GM12892 (cell line): ENCODE measurements around the gene FRMPD4.
A peak's percentile ranks its signal among the peaks of the same experiment; 100 is the strongest.

Experiments
- DNase-seq: peaks from one replicate; pipeline ENCODE4 v3.0.0; 2011; ENCODE audit not compliant: insufficient read length
- FAIRE-seq: peaks from 2 replicates; lab custom pipeline; 2011; peaks lifted over from hg19 to GRCh38; lab: Jason Lieb, UNC
- POLR2A ChIP-seq: IDR thresholded peaks from 2 replicates; pipeline ENCODE4 v1.6.1; 2011; ENCODE audit warnings: low read depth, low read length, control low read depth
- POLR2AphosphoS5 ChIP-seq: IDR thresholded peaks from 2 replicates; pipeline ENCODE4 v1.6.1; 2011; ENCODE audit warnings: low read depth, low read length, control low read depth
- TAF1 ChIP-seq: IDR thresholded peaks from 2 replicates; pipeline ENCODE4 v1.6.1; 2011; ENCODE audit warnings: low read depth, mild to moderate bottlenecking, control low read depth, low read length, borderline replicate concordance

Gene FRMPD4

GRCh38 chrX:12245650-12246645, 107.7 kb downstream of the FRMPD4 start:
- DNase-seq = no peak
- no peak for FAIRE-seq
- TF ChIP-seq TAF1 (no peak), POLR2AphosphoS5 (no peak), POLR2A (no peak)

GRCh38 chrX:12249997-12250396, 111.7 kb downstream of the FRMPD4 start:
- no peak for TF ChIP-seq POLR2AphosphoS5
- no peak for TF ChIP-seq POLR2A
- no peak for TF ChIP-seq TAF1
- DNase-seq = no peak
- no peak for FAIRE-seq

GRCh38 chrX:12263211-12263610, 124.9 kb downstream of the FRMPD4 start:
- FAIRE-seq (no peak), DNase-seq (no peak)
- TF ChIP-seq TAF1 = no peak
- TF ChIP-seq POLR2A = no peak
- no peak for TF ChIP-seq POLR2AphosphoS5

GRCh38 chrX:12269484-12269883, 131.2 kb downstream of the FRMPD4 start:
- FAIRE-seq = no peak
- DNase-seq = no peak
- TF ChIP-seq POLR2AphosphoS5 = no peak
- TF ChIP-seq POLR2A = no peak
- TF ChIP-seq TAF1 = no peak

- DNase-seq (no peak), FAIRE-seq (no peak)
- TF ChIP-seq POLR2AphosphoS5 = no peak
- TF ChIP-seq TAF1 = no peak
- no peak for TF ChIP-seq POLR2A
Observed at GRCh38 chrX:12278151-12278550, 139.9 kb downstream of the FRMPD4 start.

- TF ChIP-seq POLR2A (no peak), TAF1 (no peak), POLR2AphosphoS5 (no peak)
- FAIRE-seq = no peak
Observed at GRCh38 chrX:12282991-12283390, 144.7 kb downstream of the FRMPD4 start.

GRCh38 chrX:12292996-12293765, 154.9 kb downstream of the FRMPD4 start:
- FAIRE-seq (no peak), DNase-seq (no peak)
- TF ChIP-seq POLR2A (no peak), POLR2AphosphoS5 (no peak)

More at GRCh38 chrX:12282991-12283390, 144.7 kb downstream of the FRMPD4 start:
- no peak for DNase-seq

- FAIRE-seq = no peak
- TF ChIP-seq POLR2AphosphoS5 (no peak), POLR2A (no peak), TAF1 (no peak)
- DNase-seq = no peak
Observed at GRCh38 chrX:12297353-12297752, 159.1 kb downstream of the FRMPD4 start.

- no peak for FAIRE-seq
- TF ChIP-seq TAF1 (no peak), POLR2AphosphoS5 (no peak), POLR2A (no peak)
- DNase-seq = no peak
Observed at GRCh38 chrX:12301288-12301687, 163.0 kb downstream of the FRMPD4 start.

- FAIRE-seq (peak; percentile 33), DNase-seq (no peak)
- no peak for TF ChIP-seq TAF1
- TF ChIP-seq POLR2AphosphoS5 = no peak
- no peak for TF ChIP-seq POLR2A
Observed at GRCh38 chrX:12304261-12304660, 166.0 kb downstream of the FRMPD4 start.

GRCh38 chrX:12307961-12308360, 169.7 kb downstream of the FRMPD4 start:
- DNase-seq (no peak), FAIRE-seq (no peak)
- no peak for TF ChIP-seq TAF1
- TF ChIP-seq POLR2AphosphoS5 = no peak
- TF ChIP-seq POLR2A = no peak
